H1 (cell line): ENCODE results near the gene RAB39B. TPM values are rescaled to one million over a fixed set of nuclear protein-coding genes. Genes with fewer than 3 reads are reported as not detected.

Experiments
- CTCF ChIA-PET: fragments of 300-600 bp; sonication (Branson Sonifier 250); formaldehyde crosslinking; loops from one replicate; lab custom pipeline; 2021; ENCODE audit not compliant: partially characterized antibody; lab: Charles Lee
- POLR2A ChIA-PET: fragments of 300-600 bp; sonication (Branson Sonifier 250); formaldehyde crosslinking; loops from one replicate; lab custom pipeline; 2021; ENCODE audit warnings: inconsistent platforms; ENCODE audit not compliant: partially characterized antibody; lab: Charles Lee
- DNase-seq, 2 experiments: peaks; one replicate each; pipeline versions ENCODE4 v3.0.0 to v3.0.0-alpha.2; 2010 to 2022; ENCODE audit warnings: low spot score in 2 of 2, low read depth in 1 of 2, mixed read lengths in 1 of 2
- FAIRE-seq: peaks from 2 replicates; lab custom pipeline; 2011; peaks lifted over from hg19 to GRCh38; lab: Jason Lieb, UNC
- H2AFZ ChIP-seq: 2 replicates; pipeline ENCODE4 v1.8.1; 2012; ENCODE audit warnings: low read length, inconsistent platforms
- H2AK5ac ChIP-seq: 2 replicates; pipeline ENCODE4 v1.6.1; 2013; ENCODE audit warnings: low read depth, low read length
- H2BK120ac ChIP-seq: replicated peaks from 2 replicates; pipeline ENCODE3; 2013; ENCODE audit warnings: low read depth, low read length, inconsistent platforms
- H2BK12ac ChIP-seq: 2 replicates; pipeline ENCODE4 v1.6.1; 2013; ENCODE audit warnings: low read depth, low read length
- H2BK15ac ChIP-seq: 2 replicates; pipeline ENCODE4 v1.6.1; 2013; ENCODE audit warnings: low read length
- H2BK20ac ChIP-seq: 2 replicates; pipeline ENCODE4 v1.6.1; 2013; ENCODE audit warnings: low read length
- H2BK5ac ChIP-seq: 2 replicates; pipeline ENCODE4 v1.6.1; 2013; ENCODE audit warnings: low read depth, low read length
- H3K14ac ChIP-seq: 2 replicates; pipeline ENCODE4 v1.6.1; 2013; ENCODE audit warnings: inconsistent platforms; ENCODE audit not compliant: insufficient read length
- H3K18ac ChIP-seq: 2 replicates; pipeline ENCODE4 v1.6.1; 2013; ENCODE audit warnings: low read length; ENCODE audit errors: extremely low read depth
- H3K23ac ChIP-seq: 2 replicates; pipeline ENCODE4 v1.6.1; 2013; ENCODE audit warnings: inconsistent platforms; ENCODE audit not compliant: insufficient read length
- H3K23me2 ChIP-seq: 2 replicates; pipeline ENCODE4 v1.6.1; 2013; ENCODE audit warnings: low read depth, low read length
- H3K27ac ChIP-seq: 2 replicates; pipeline ENCODE4 v1.6.1; 2011; ENCODE audit warnings: low read depth, low read length, inconsistent platforms
- H3K27me3 ChIP-seq, 4 experiments: replicated peaks in 1 of 4; 1 replicate in 1 of 4; 2 replicates in 3 of 4; pipeline versions ENCODE4 v1.6.1 to v1.8.1; 2011 to 2013; ENCODE audit warnings: low read length in 3 of 4, mild to moderate bottlenecking in 3 of 4, inconsistent platforms in 2 of 4, mixed read lengths in 2 of 4, moderate library complexity in 1 of 4; ENCODE audit not compliant: control insufficient read depth in 3 of 4, insufficient read depth in 3 of 4; ENCODE audit errors: extremely low read depth in 1 of 4
- H3K36me3 ChIP-seq, 4 experiments: 2 replicates each; pipeline versions ENCODE4 v1.6.1 to v1.8.1; 2011 to 2013; ENCODE audit warnings: mild to moderate bottlenecking in 4 of 4, low read length in 3 of 4, moderate library complexity in 2 of 4, control low read depth in 1 of 4, inconsistent platforms in 1 of 4; ENCODE audit not compliant: insufficient read depth in 4 of 4, control insufficient read depth in 2 of 4
- H3K4ac ChIP-seq: replicated peaks from 2 replicates; pipeline ENCODE3; 2013; ENCODE audit warnings: low read length, low read depth, mixed read lengths, inconsistent platforms; ENCODE audit not compliant: insufficient read length
- H3K4me1 ChIP-seq, 4 experiments: replicated peaks in 1 of 4; 1 replicate in 1 of 4; 2 replicates in 3 of 4; pipeline versions ENCODE4 v1.6.1 to v1.8.1; 2011 to 2013; ENCODE audit warnings: low read length in 3 of 4, inconsistent platforms in 2 of 4, mixed read lengths in 1 of 4; ENCODE audit not compliant: insufficient read depth in 4 of 4, control insufficient read depth in 3 of 4
- H3K4me2 ChIP-seq, 2 experiments: 2 replicates each; pipeline versions ENCODE4 v1.6.1 to v1.8.1; 2011 to 2013; ENCODE audit warnings: low read depth in 2 of 2, low read length in 2 of 2, control low read depth in 1 of 2, inconsistent platforms in 1 of 2, mild to moderate bottlenecking in 1 of 2; ENCODE audit not compliant: insufficient read depth in 1 of 2
- H3K4me3 ChIP-seq, 4 experiments: fragments of 200-600, 300-600 bp in 1 of 4; sonication (generic), shearing (Covaris generic), sonication (Bioruptor Twin) in 1 of 4; 2 replicates each; pipeline versions ENCODE4 v1.5.1 to v1.8.1; 2011 to 2016; ENCODE audit warnings: low read length in 4 of 4, low read depth in 3 of 4, control low read depth in 2 of 4, inconsistent platforms in 2 of 4, mild to moderate bottlenecking in 2 of 4, mixed read lengths in 1 of 4, moderate library complexity in 1 of 4; ENCODE audit not compliant: insufficient read depth in 2 of 4; ENCODE audit errors: extremely low read depth in 1 of 4
- H3K56ac ChIP-seq: replicated peaks from 2 replicates; pipeline ENCODE3; 2013; ENCODE audit warnings: low read depth, mild to moderate bottlenecking, mixed read lengths, low read length, inconsistent platforms; ENCODE audit not compliant: insufficient read length
- H3K79me1 ChIP-seq: 2 replicates; pipeline ENCODE4 v1.6.1; 2013; ENCODE audit warnings: low read depth, low read length, control low read depth
- H3K79me2 ChIP-seq, 2 experiments: 2 replicates each; pipeline versions ENCODE4 v1.6.1 to v1.8.1; 2012 to 2013; ENCODE audit warnings: low read length in 2 of 2, mild to moderate bottlenecking in 2 of 2, inconsistent platforms in 1 of 2; ENCODE audit not compliant: insufficient read depth in 2 of 2, control insufficient read depth in 1 of 2
- H3K9ac ChIP-seq, 4 experiments: replicated peaks in 1 of 4; 1 replicate in 1 of 4; 2 replicates in 3 of 4; pipeline versions ENCODE4 v1.6.1 to v1.8.1; 2011 to 2013; ENCODE audit warnings: low read depth in 3 of 4, low read length in 3 of 4, control low read depth in 2 of 4, mild to moderate bottlenecking in 2 of 4, moderate library complexity in 2 of 4, inconsistent platforms in 1 of 4; ENCODE audit errors: extremely low read depth in 1 of 4
- H3K9me3 ChIP-seq, 2 experiments: 2 replicates each; pipeline versions ENCODE4 v1.6.1 to v1.8.1; 2012 to 2013; ENCODE audit warnings: mild to moderate bottlenecking in 2 of 2, moderate library complexity in 2 of 2, control low read depth in 1 of 2, inconsistent platforms in 1 of 2, low read depth in 1 of 2, low read length in 1 of 2, mixed read lengths in 1 of 2; ENCODE audit not compliant: insufficient read depth in 2 of 2
- H4K20me1 ChIP-seq, 2 experiments: replicated peaks in 1 of 2; 2 replicates each; pipeline versions ENCODE3 to v1.8.1; 2011 to 2013; ENCODE audit warnings: inconsistent platforms in 2 of 2, low read length in 2 of 2, mild to moderate bottlenecking in 1 of 2; ENCODE audit not compliant: insufficient read depth in 2 of 2, control insufficient read depth in 1 of 2
- H4K5ac ChIP-seq: 2 replicates; pipeline ENCODE4 v1.6.1; 2013; ENCODE audit warnings: low read length, low read depth, mixed read lengths, inconsistent platforms; ENCODE audit not compliant: insufficient read length
- H4K8ac ChIP-seq: 2 replicates; pipeline ENCODE4 v1.8.0; 2013; ENCODE audit warnings: mild to moderate bottlenecking, moderate library complexity, low read length, inconsistent platforms; ENCODE audit not compliant: insufficient read depth; ENCODE audit errors: extremely low read depth
- H4K91ac ChIP-seq: replicated peaks from 2 replicates; pipeline ENCODE3; 2013; ENCODE audit warnings: low read length, mixed read lengths, inconsistent platforms; ENCODE audit not compliant: insufficient read length
- BACH1 ChIP-seq: IDR thresholded peaks from 2 replicates; pipeline ENCODE4 v1.6.1; 2012; ENCODE audit warnings: low read length, improper control_type of control experiment
- BRCA1 ChIP-seq: IDR thresholded peaks from 2 replicates; pipeline ENCODE4 v1.6.1; 2012; ENCODE audit warnings: low read depth, low read length, improper control_type of control experiment
- CREB1 ChIP-seq: IDR thresholded peaks from 2 replicates; pipeline ENCODE4 v1.6.1; 2012; ENCODE audit warnings: inconsistent platforms
- CTBP2 ChIP-seq: IDR thresholded peaks from 2 replicates; pipeline ENCODE4 v1.7.0; 2011; ENCODE audit warnings: borderline replicate concordance, mild to moderate bottlenecking, moderate library complexity, mixed read lengths, low read length; ENCODE audit not compliant: insufficient read depth, insufficient read length
- EP300 ChIP-seq, 2 experiments: IDR thresholded peaks; 1 replicate in 1 of 2; 2 replicates in 1 of 2; pipeline ENCODE4 v1.6.1; 2011 to 2012; ENCODE audit warnings: low read depth in 2 of 2, low read length in 2 of 2, mild to moderate bottlenecking in 2 of 2, borderline replicate concordance in 1 of 2, inconsistent platforms in 1 of 2, moderate library complexity in 1 of 2
- GABPA ChIP-seq: IDR thresholded peaks from 2 replicates; pipeline ENCODE4 v1.6.1; 2011; ENCODE audit warnings: mild to moderate bottlenecking, low read length, moderate library complexity, borderline replicate concordance; ENCODE audit not compliant: insufficient read depth
- HDAC2 ChIP-seq, 2 experiments: fragments of 300-600 bp in 1 of 2; sonication (generic) in 1 of 2; IDR thresholded peaks; 2 replicates each; pipeline ENCODE4 v1.6.1; 2011 to 2012; ENCODE audit warnings: low read depth in 2 of 2, low read length in 2 of 2, mild to moderate bottlenecking in 2 of 2, moderate library complexity in 2 of 2, borderline replicate concordance in 1 of 2, inconsistent platforms in 1 of 2
- MAX ChIP-seq: IDR thresholded peaks from 2 replicates; pipeline ENCODE4 v1.6.1; 2012; ENCODE audit warnings: inconsistent platforms
- PHF8 ChIP-seq: fragments of 200-600 bp; sonication (generic); conservative IDR thresholded peaks from 2 replicates; pipeline ENCODE4 v1.7.1; 2012; ENCODE audit warnings: low read depth, mild to moderate bottlenecking, inconsistent platforms, low read length, moderate library complexity
- RFX5 ChIP-seq: IDR thresholded peaks from 2 replicates; pipeline ENCODE4 v1.6.1; 2011; ENCODE audit warnings: low read depth, low read length, improper control_type of control experiment, borderline replicate concordance
- SIRT6 ChIP-seq: IDR thresholded peaks from one replicate; pipeline ENCODE4 v1.7.1; 2012; ENCODE audit warnings: low read length, inconsistent platforms
- SUZ12 ChIP-seq: fragments of 200-600 bp; sonication (generic); IDR thresholded peaks from 2 replicates; pipeline ENCODE4 v1.6.1; 2012; ENCODE audit warnings: mild to moderate bottlenecking, inconsistent platforms, low read length, moderate library complexity, mixed read lengths
- ZNF274 ChIP-seq: IDR thresholded peaks from 2 replicates; pipeline ENCODE4 v1.7.0; 2012; ENCODE audit warnings: low read length, borderline replicate concordance; ENCODE audit errors: extremely low read depth
- WGBS, 2 experiments: shearing (Covaris generic) in 1 of 2; methylation state at CpG; one replicate each; pipeline versions ENCODE4 v1.1.6 to v1.1.7; 2013 to 2015; ENCODE audit warnings: low lambda C conversion rate in 2 of 2, mixed read lengths in 2 of 2, inconsistent platforms in 1 of 2, low coverage in 1 of 2, missing lambda C conversion rate in 1 of 2; ENCODE audit not compliant: insufficient replicate concordance in 2 of 2, insufficient coverage in 1 of 2, insufficient read length in 1 of 2; ENCODE audit errors: extremely low coverage in 1 of 2, missing lambda C conversion rate in 1 of 2; 5-methylcytosine and 5-hydroxymethylcytosine counted together
- polyA plus RNA-seq, 7 experiments: library from polyadenylated mRNA; depleted of rRNA in 3 of 7; stranded (reverse) in 5 of 7; unstranded in 2 of 7; fragments of >200 nt in 5 of 7; fragments of 200-250 nt in 2 of 7; gene quantifications; 1 replicate in 5 of 7; 2 replicates in 1 of 7; 4 replicates in 1 of 7; pipeline versions ENCODE4 v1.2.1 to v1.2.3, GENCODE V29; 2011 to 2013; ENCODE audit warnings: missing spikeins in 2 of 7, mixed read lengths in 2 of 7
- total RNA-seq: library from RNA; stranded (reverse); fragmentation: NEBNext Ultra II Directional; extraction: Animal tissue kit (Norgen Biotek cat#: 25700); gene quantifications from 2 replicates; pipeline ENCODE4 v1.2.1, GENCODE V29; 2021

RAB39B gene
- total and polyA plus RNA-seq, 2 of the 8 experiments (the other 6 are each of a cell fraction or from before 2014, with no cell fraction given): 3.1 to 9.3 TPM

GRCh38 chrX:155225774-155226173 lies 38.5 kb downstream of the RAB39B start:
- H2BK20ac ChIP-seq: no peak overlapping the region
- peaks cover 0 to 1% of the 10 kb centered on the region in 2 experiments for H4K20me1 ChIP-seq
- ChIA-PET POLR2A (no interaction called here), CTCF (no interaction called here)
- H3K23ac ChIP-seq: no peak overlapping the region
- no peak overlapping the region for H3K56ac ChIP-seq
- H3K9me3 ChIP-seq: peaks cover 0 to 5% of the 10 kb centered on the region in 2 experiments; a peak in 1 of 4 replicates
- no peak overlapping the region for H2BK120ac ChIP-seq
- DNase-seq: no peak
- H4K91ac ChIP-seq: no peak overlapping the region
- H2BK15ac ChIP-seq: no peak overlapping the region
- H3K14ac ChIP-seq: no peak overlapping the region
- no peaks in the 10 kb centered on the region for H3K4me1 ChIP-seq
- no peak overlapping the region for H3K4me2 ChIP-seq
- no peaks in the 10 kb centered on the region for H3K23me2 ChIP-seq
- no peak overlapping the region for H3K18ac ChIP-seq
- no peak for FAIRE-seq
- H3K4ac ChIP-seq: no peak overlapping the region
- no peak overlapping the region for H3K9ac ChIP-seq
- no peaks in the 10 kb centered on the region for H3K79me1 ChIP-seq
- no peak overlapping the region for H2AK5ac ChIP-seq
- H3K27ac ChIP-seq: no peak overlapping the region
- H4K5ac ChIP-seq: no peak overlapping the region
- no peaks in the 10 kb centered on the region for H3K27me3 ChIP-seq
- H2BK12ac ChIP-seq: no peak overlapping the region
- no peaks in the 10 kb centered on the region; a peak in 1 of 4 replicates for H3K79me2 ChIP-seq
- H3K4me3 ChIP-seq: no peak overlapping the region
- H2AFZ ChIP-seq: no peak overlapping the region
- 94% methylated on average over 3 of the region's 3 CpGs; no CpG with 5 or more reads in 1 of the 2 experiments for WGBS, 2 experiments
- H3K36me3 ChIP-seq: peaks cover 0 to 39% (median 20%) of the 10 kb centered on the region in 4 experiments; a peak in 4 of 8 replicates
- H2BK5ac ChIP-seq: no peak overlapping the region
- H4K8ac ChIP-seq: no peak overlapping the region
- no peak for TF ChIP-seq GABPA
- TF ChIP-seq HDAC2 (IDR thresholded peaks at IDR 0.05; ENCODE audit: borderline replicate concordance in 1 of 2, low read depth in 2 of 2, low read length in 2 of 2): no peak
- no peak for TF ChIP-seq RFX5
- TF ChIP-seq CREB1: no peak
- TF ChIP-seq BRCA1: no peak
- TF ChIP-seq EP300 (IDR thresholded peaks at IDR 0.05; ENCODE audit: borderline replicate concordance in 1 of 2, low read depth in 2 of 2, low read length in 2 of 2): no peak
- no peak for TF ChIP-seq SUZ12
- no peak for TF ChIP-seq PHF8
- TF ChIP-seq CTBP2: no peak
- no peak for TF ChIP-seq ZNF274
- TF ChIP-seq MAX: no peak
- TF ChIP-seq BACH1: no peak
- TF ChIP-seq SIRT6: no peak
